GM12801 (cell line): ENCODE results near the gene NOXO1.

Experiments
- TF ChIP-seq, protein P1 (sequence below): IDR thresholded peaks from one replicate; pipeline ENCODE4 v1.5.1; 2011; ENCODE audit warnings: control low read depth; ENCODE audit not compliant: insufficient read length; ENCODE audit errors: extremely low read depth

Gene NOXO1

GRCh38 chr16:1973461-1974156 lies 7.7 kb downstream of the NOXO1 start:
- TF ChIP-seq, protein P1, sequence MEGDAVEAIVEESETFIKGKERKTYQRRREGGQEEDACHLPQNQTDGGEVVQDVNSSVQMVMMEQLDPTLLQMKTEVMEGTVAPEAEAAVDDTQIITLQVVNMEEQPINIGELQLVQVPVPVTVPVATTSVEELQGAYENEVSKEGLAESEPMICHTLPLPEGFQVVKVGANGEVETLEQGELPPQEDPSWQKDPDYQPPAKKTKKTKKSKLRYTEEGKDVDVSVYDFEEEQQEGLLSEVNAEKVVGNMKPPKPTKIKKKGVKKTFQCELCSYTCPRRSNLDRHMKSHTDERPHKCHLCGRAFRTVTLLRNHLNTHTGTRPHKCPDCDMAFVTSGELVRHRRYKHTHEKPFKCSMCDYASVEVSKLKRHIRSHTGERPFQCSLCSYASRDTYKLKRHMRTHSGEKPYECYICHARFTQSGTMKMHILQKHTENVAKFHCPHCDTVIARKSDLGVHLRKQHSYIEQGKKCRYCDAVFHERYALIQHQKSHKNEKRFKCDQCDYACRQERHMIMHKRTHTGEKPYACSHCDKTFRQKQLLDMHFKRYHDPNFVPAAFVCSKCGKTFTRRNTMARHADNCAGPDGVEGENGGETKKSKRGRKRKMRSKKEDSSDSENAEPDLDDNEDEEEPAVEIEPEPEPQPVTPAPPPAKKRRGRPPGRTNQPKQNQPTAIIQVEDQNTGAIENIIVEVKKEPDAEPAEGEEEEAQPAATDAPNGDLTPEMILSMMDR, result no peak

GRCh38 chr16:1972490-1972877 lies 8.8 kb downstream of the NOXO1 start:
- TF ChIP-seq, protein P1, result no peak

DNA sequence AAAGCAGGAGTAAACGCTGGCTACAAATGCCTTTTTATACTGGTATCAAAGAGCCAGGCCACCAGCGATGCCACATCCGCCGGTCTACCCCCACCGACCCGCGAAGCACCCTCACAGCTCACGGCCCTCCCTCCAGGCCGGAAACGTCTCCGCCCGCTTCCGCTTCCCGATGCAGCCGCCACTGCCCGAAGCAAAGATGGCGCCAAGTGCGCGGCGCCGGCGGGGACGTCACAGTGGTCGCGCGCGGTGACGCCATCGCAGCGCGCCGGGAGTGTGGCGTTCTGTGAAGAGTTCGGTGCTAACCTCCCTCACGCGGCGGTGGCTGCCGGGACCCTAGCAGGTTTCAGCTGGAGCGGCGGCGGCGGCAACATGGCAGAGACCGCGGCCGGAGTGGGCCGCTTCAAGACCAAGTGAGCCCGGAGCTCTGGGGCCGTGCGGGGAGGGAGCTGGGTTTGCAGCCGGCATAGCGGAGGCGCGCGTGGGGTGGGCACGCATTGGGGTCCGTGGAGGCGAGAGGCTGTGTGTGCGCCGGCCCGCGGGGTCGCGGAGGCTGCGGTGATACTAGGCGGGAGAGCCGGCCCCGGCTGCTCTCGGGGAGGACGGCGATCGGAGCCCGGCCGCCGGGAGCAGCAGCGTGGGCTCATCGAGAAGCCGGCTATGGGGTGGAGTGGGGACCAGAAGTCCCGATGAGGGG lies 9.3 kb downstream of the NOXO1 start, which contains the start of gene TBL3:
Gene TBL3, plus strand, starts transcription at position 258 of the 694 bp plus-strand sequence. Its CDS starts 112 bp downstream, at position 370.
- TF ChIP-seq, protein P1, result no peak

DNA sequence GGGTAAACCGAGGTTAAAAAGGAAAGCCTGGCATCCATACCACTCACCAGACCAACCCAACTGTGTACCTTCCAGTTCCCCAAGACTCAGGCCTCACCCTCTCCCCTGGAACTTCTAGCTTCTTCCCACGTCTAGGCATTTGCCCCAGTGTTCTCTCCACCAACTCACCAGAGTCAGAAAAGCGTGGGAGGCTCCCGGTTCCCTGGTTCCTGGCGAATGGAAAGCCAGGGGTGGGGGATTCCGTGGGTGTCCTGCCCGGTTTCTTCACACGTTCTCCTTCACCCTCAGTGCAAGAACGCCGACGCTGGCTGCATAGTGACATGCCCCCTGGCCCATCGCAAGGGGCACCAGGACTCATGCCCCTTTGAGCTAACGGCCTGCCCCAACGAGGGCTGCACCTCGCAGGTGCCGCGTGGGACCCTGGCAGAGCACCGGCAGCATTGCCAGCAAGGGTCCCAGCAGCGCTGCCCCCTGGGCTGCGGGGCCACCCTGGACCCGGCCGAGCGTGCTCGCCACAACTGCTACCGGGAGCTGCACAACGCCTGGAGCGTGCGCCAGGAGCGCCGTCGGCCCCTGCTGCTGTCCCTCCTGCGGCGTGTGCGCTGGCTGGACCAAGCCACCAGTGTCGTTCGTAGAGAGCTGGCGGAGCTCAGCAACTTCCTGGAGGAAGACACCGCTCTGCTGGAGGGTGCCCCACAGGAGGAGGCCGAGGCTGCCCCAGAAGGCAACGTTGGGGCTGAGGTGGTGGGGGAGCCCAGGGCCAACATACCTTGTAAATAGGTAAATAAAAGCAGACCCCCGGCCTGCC lies 12.9 kb downstream of the NOXO1 start:
- TF ChIP-seq, protein P1, result no peak

- TF ChIP-seq, protein P1, result no peak
These were observed 14.8 kb downstream of the NOXO1 start, which contains the start of gene RNF151 for GRCh38 chr16:1966460-1966859. Gene RNF151 (plus strand): TSS chr16:1966856. CDS start chr16:1966882, 26 bp downstream.

- TF ChIP-seq, protein P1, result no peak
These were observed 15.8 kb downstream of the NOXO1 start for GRCh38 chr16:1965396-1966001.
